Occipital lobe (tissue), 2 donors: ENCODE data around the gene ZNF93. TPM values are rescaled to one million over a fixed set of nuclear protein-coding genes. Genes with fewer than 3 reads are reported as not detected.
A peak's percentile ranks its signal among the peaks of the same experiment; 100 is the strongest.
"Not testable (repeated sequence)": the region's sequence is repeated elsewhere in the genome, so short reads cannot be mapped to it uniquely, and the experiment has no call there.

ENCODE experiments used
- DNase-seq: peaks from one replicate; lab custom pipeline; 2025; lab: John Stamatoyannopoulos, UW
- total RNA-seq: library from RNA; depleted of rRNA; stranded (reverse); fragments of >200 nt; gene quantifications from one replicate; pipeline ENCODE4 v1.2.3, GENCODE V29; 2014

Gene ZNF93
- 27.0 TPM for total RNA-seq

GRCh38 chr19:19900729-19901444, at the start of gene ZNF93:
TSS of gene ZNF93 (plus strand) at chr19:19900946. CDS start at chr19:19901089, 143 bp downstream.
- peak; percentile 87 for DNase-seq

- not testable (repeated sequence) for DNase-seq
Observed at GRCh38 chr19:19851740-19852139, 49.0 kb upstream of the ZNF93 start.

GRCh38 chr19:19858751-19859150, 42.0 kb upstream of the ZNF93 start:
- no peak for DNase-seq

GRCh38 chr19:19860756-19861390, 39.9 kb upstream of the ZNF93 start:
- no peak for DNase-seq

GRCh38 chr19:19865750-19866610, 34.8 kb upstream of the ZNF93 start, which contains the start of gene ZNF253:
TSS of gene ZNF253 (plus strand) at chr19:19865882. CDS start at chr19:19865997, 115 bp downstream.
- peak; percentile 94 for DNase-seq

GRCh38 chr19:19866611-19867248, 34.0 kb upstream of the ZNF93 start:
- DNase-seq: no peak

GRCh38 chr19:19870086-19870485, 30.7 kb upstream of the ZNF93 start:
- DNase-seq: not testable (repeated sequence)

GRCh38 chr19:19871932-19872331, 28.8 kb upstream of the ZNF93 start:
- DNase-seq: no peak

- no peak for DNase-seq
Observed at GRCh38 chr19:19873381-19873780, 27.4 kb upstream of the ZNF93 start.

GRCh38 chr19:19877724-19878123, 23.0 kb upstream of the ZNF93 start:
- no peak for DNase-seq

GRCh38 chr19:19884583-19884982, 16.2 kb upstream of the ZNF93 start:
- DNase-seq: no peak

- DNase-seq: not testable (repeated sequence)
Observed at GRCh38 chr19:19892055-19892941, 8.4 kb upstream of the ZNF93 start.

GRCh38 chr19:19900139-19900728, 512 bp upstream of the ZNF93 start:
- DNase-seq: no peak

- DNase-seq: not testable (repeated sequence)
Observed at GRCh38 chr19:19907551-19907950, 6.8 kb downstream of the ZNF93 start.

- no peak for DNase-seq
Observed at GRCh38 chr19:19909654-19910053, 8.9 kb downstream of the ZNF93 start.

- no peak for DNase-seq
Observed at GRCh38 chr19:19911150-19911549, 10.4 kb downstream of the ZNF93 start.

GRCh38 chr19:19914596-19914995, 13.8 kb downstream of the ZNF93 start:
- no peak for DNase-seq

- DNase-seq: not testable (repeated sequence)
Observed at GRCh38 chr19:19930417-19930816, 29.7 kb downstream of the ZNF93 start.

- DNase-seq: not testable (repeated sequence)
Observed at GRCh38 chr19:19933432-19934314, 32.9 kb downstream of the ZNF93 start.
